Measurements from ENCODE around the gene DDX50. TPM values are rescaled to one million over a fixed set of nuclear protein-coding genes. Genes with fewer than 3 reads are reported as not detected.
"Not testable (repeated sequence)": the region's sequence is repeated elsewhere in the genome, so short reads cannot be mapped to it uniquely, and the experiment has no call there.

The DDX50 gene
- total RNA-seq, 1 experiment from 2014 or later, result 17.2 TPM

GRCh38 chr10:68959695-68960527 lies 58.8 kb downstream of the DDX50 start:
- in situ Hi-C loops (cut with HindIII; ENCODE audit: low pct_unique_long_range_greater_than_20kb, low sequenced_read_pairs), result no loop called here

GRCh38 chr10:68963151-68963550 lies 62.0 kb downstream of the DDX50 start:
- DNase-seq (ENCODE audit: low read depth), result no peak
- in situ Hi-C loops (cut with HindIII; ENCODE audit: low pct_unique_long_range_greater_than_20kb, low sequenced_read_pairs), result no loop called here

More at GRCh38 chr10:68959695-68960527, 58.8 kb downstream of the DDX50 start:
- no peak for DNase-seq (ENCODE audit: low read depth)

- DNase-seq (ENCODE audit: low read depth), result no peak
- in situ Hi-C loops (cut with HindIII; ENCODE audit: low pct_unique_long_range_greater_than_20kb, low sequenced_read_pairs), result no loop called here
Measured at GRCh38 chr10:68973975-68974374, 72.9 kb downstream of the DDX50 start.

- DNase-seq (ENCODE audit: low read depth); in situ Hi-C loops (cut with HindIII; ENCODE audit: low pct_unique_long_range_greater_than_20kb, low sequenced_read_pairs): not testable (repeated sequence)
Measured at GRCh38 chr10:68975936-68976473, 74.9 kb downstream of the DDX50 start.

- DNase-seq (ENCODE audit: low read depth); in situ Hi-C loops (cut with HindIII; ENCODE audit: low pct_unique_long_range_greater_than_20kb, low sequenced_read_pairs): not testable (repeated sequence)
Measured at GRCh38 chr10:68979738-68980137, 78.6 kb downstream of the DDX50 start.

GRCh38 chr10:68981074-68981473 lies 80.0 kb downstream of the DDX50 start:
- in situ Hi-C loops (cut with HindIII; ENCODE audit: low pct_unique_long_range_greater_than_20kb, low sequenced_read_pairs), result no loop called here
- no peak for DNase-seq (ENCODE audit: low read depth)

GRCh38 chr10:68982389-68982788 lies 81.3 kb downstream of the DDX50 start:
- DNase-seq (ENCODE audit: low read depth), result no peak
- in situ Hi-C loops (cut with HindIII; ENCODE audit: low pct_unique_long_range_greater_than_20kb, low sequenced_read_pairs), result no loop called here

GRCh38 chr10:68987611-68988010 lies 86.5 kb downstream of the DDX50 start:
- in situ Hi-C loops (cut with HindIII; ENCODE audit: low pct_unique_long_range_greater_than_20kb, low sequenced_read_pairs), result no loop called here
- DNase-seq (ENCODE audit: low read depth), result no peak

- peak; percentile 96 for DNase-seq (ENCODE audit: low read depth)
- in situ Hi-C loops (cut with HindIII; ENCODE audit: low pct_unique_long_range_greater_than_20kb, low sequenced_read_pairs), result no loop called here
Measured at GRCh38 chr10:68988530-68989316, 87.6 kb downstream of the DDX50 start, which contains the start of gene KIFBP. TSS of gene KIFBP (plus strand) at chr10:68988803. CDS start at chr10:68988833, 30 bp downstream.

- DNase-seq (ENCODE audit: low read depth), result no peak
- in situ Hi-C loops (cut with HindIII; ENCODE audit: low pct_unique_long_range_greater_than_20kb, low sequenced_read_pairs), result no loop called here
Measured at GRCh38 chr10:68989317-68989990, 88.3 kb downstream of the DDX50 start.

- no peak for DNase-seq (ENCODE audit: low read depth)
- in situ Hi-C loops (cut with HindIII; ENCODE audit: low pct_unique_long_range_greater_than_20kb, low sequenced_read_pairs), result no loop called here
Measured at GRCh38 chr10:68992636-68993440, 91.7 kb downstream of the DDX50 start.

Other genes starting within 250 kb of the DDX50 start
- gene CCAR1, start 180.1 kb upstream of the DDX50 start, total RNA-seq (2014; rRNA removed; shearing (Covaris generic); ENCODE audit: low replicate concordance), result 18.3 and 40.5 TPM in 2 replicates
- 0.68 TPM in 1 of 2 replicates, not detected in the other for gene STOX1, start 73.8 kb upstream of the DDX50 start, total RNA-seq (2014; rRNA removed; shearing (Covaris generic); ENCODE audit: low replicate concordance)
- 26.4 and 32.4 TPM in 2 replicates for gene DDX21, start 54.9 kb downstream of the DDX50 start, total RNA-seq (2014; rRNA removed; shearing (Covaris generic); ENCODE audit: low replicate concordance)
- 37.3 and 41.5 TPM in 2 replicates for gene KIFBP, start 87.5 kb downstream of the DDX50 start, total RNA-seq (2014; rRNA removed; shearing (Covaris generic); ENCODE audit: low replicate concordance)
- gene SRGN, start 186.8 kb downstream of the DDX50 start, total RNA-seq (2014; rRNA removed; shearing (Covaris generic); ENCODE audit: low replicate concordance), result 288 and 293 TPM in 2 replicates
- gene VPS26A, start 222.9 kb downstream of the DDX50 start, total RNA-seq (2014; rRNA removed; shearing (Covaris generic); ENCODE audit: low replicate concordance), result 20.1 and 25.2 TPM in 2 replicates

Measured in Caki2 (cell line).